HEK293 (cell line): Measurements from ENCODE around the gene ACVR1.

Source experiments
- CTCF ChIA-PET: fragments of 350-600 bp; formaldehyde crosslinking; extraction: SDS; loops from one replicate; lab custom pipeline; 2021; ENCODE audit warnings: antibody characterized with exemption; lab: Yijun Ruan, JAX
- POLR2A ChIA-PET: fragments of 300-600 bp; formaldehyde crosslinking; extraction: SDS; loops from one replicate; lab custom pipeline; 2020; ENCODE audit warnings: antibody characterized with exemption, inconsistent platforms; lab: Yijun Ruan, JAX
- H3K27ac ChIP-seq: fragments of 200-500 bp; sonication (Bioruptor generic); 2 replicates; pipeline ENCODE4 v1.5.1; 2014; ENCODE audit warnings: low read depth, low read length, control low read depth, inconsistent platforms; ENCODE audit errors: extremely low read depth
- H3K36me3 ChIP-seq, 2 experiments: fragments of 200-500 bp in 1 of 2; sonication (Bioruptor generic) in 1 of 2; 1 replicate in 1 of 2; 2 replicates in 1 of 2; pipeline ENCODE4 v1.5.1; 2014 to 2017; ENCODE audit warnings: inconsistent platforms in 2 of 2, low read length in 2 of 2; ENCODE audit not compliant: control insufficient read depth in 2 of 2, insufficient read depth in 1 of 2
- H3K4me1 ChIP-seq: fragments of 200-500 bp; sonication (Bioruptor generic); 2 replicates; pipeline ENCODE4 v1.5.1; 2014; ENCODE audit warnings: mild to moderate bottlenecking, low read length, inconsistent platforms; ENCODE audit not compliant: control insufficient read depth, insufficient read depth
- H3K4me3 ChIP-seq: 2 replicates; pipeline ENCODE4 v1.5.1; 2011; ENCODE audit warnings: low read depth, mild to moderate bottlenecking, control low read depth, low read length, moderate library complexity
- H3K9me3 ChIP-seq: fragments of 200-500 bp; sonication (Bioruptor generic); 2 replicates; pipeline ENCODE4 v1.5.1; 2014; ENCODE audit warnings: low read depth, low read length, inconsistent platforms; ENCODE audit not compliant: control insufficient read depth, insufficient read depth
- ELK4 ChIP-seq: IDR thresholded peaks from 2 replicates; pipeline ENCODE4 v1.6.1; 2011; ENCODE audit warnings: mild to moderate bottlenecking, low read depth, low read length, borderline replicate concordance
- HOXC10 ChIP-seq: sonication (generic); formaldehyde crosslinking; IDR thresholded peaks from 2 replicates; pipeline ENCODE4 v1.8.1; 2023; ENCODE audit warnings: mild to moderate bottlenecking, missing genetic modification reagents
- IKZF3 ChIP-seq: fragments of 450-650 bp; IDR thresholded peaks from 2 replicates; pipeline ENCODE4 v1.5.0; 2018; ENCODE audit warnings: missing biosample characterization, mild to moderate bottlenecking, missing genetic modification characterization, moderate library complexity
- KLF1 ChIP-seq: fragments of 450-650 bp; formaldehyde crosslinking; IDR thresholded peaks from 2 replicates; pipeline ENCODE4 v1.5.1; 2016; ENCODE audit warnings: missing biosample characterization, missing genetic modification characterization
- TRIM28 ChIP-seq: IDR thresholded peaks from 2 replicates; pipeline ENCODE4 v1.6.1; 2011; ENCODE audit warnings: low read length, control low read depth, borderline replicate concordance
- YY1 ChIP-seq: fragments of 450-650 bp; formaldehyde crosslinking; IDR thresholded peaks from 2 replicates; pipeline ENCODE4 v1.5.1; 2018; ENCODE audit warnings: missing biosample characterization, missing genetic modification characterization
- ZBTB48 ChIP-seq: fragments of 450-650 bp; formaldehyde crosslinking; IDR thresholded peaks from 2 replicates; pipeline ENCODE4 v1.5.1; 2016; ENCODE audit warnings: missing biosample characterization, missing genetic modification characterization
- ZFP41 ChIP-seq: fragments of 450-650 bp; formaldehyde crosslinking; IDR thresholded peaks from 2 replicates; pipeline ENCODE4 v1.5.1; 2016; ENCODE audit warnings: missing biosample characterization, missing genetic modification characterization, borderline replicate concordance
- ZNF10 ChIP-seq: fragments of 450-650 bp; formaldehyde crosslinking; IDR thresholded peaks from 2 replicates; pipeline ENCODE4 v1.5.1; 2017; ENCODE audit warnings: missing biosample characterization, missing genetic modification characterization
- ZNF146 ChIP-seq: fragments of 450-650 bp; formaldehyde crosslinking; IDR thresholded peaks from 2 replicates; pipeline ENCODE4 v1.5.1; 2016; ENCODE audit warnings: missing biosample characterization, missing genetic modification characterization
- ZNF184 ChIP-seq: fragments of 450-650 bp; IDR thresholded peaks from 2 replicates; pipeline ENCODE4 v1.5.1; 2018; ENCODE audit warnings: missing biosample characterization, mild to moderate bottlenecking, missing genetic modification characterization
- ZNF23 ChIP-seq: fragments of 450-650 bp; formaldehyde crosslinking; IDR thresholded peaks from 2 replicates; pipeline ENCODE4 v1.5.1; 2016; ENCODE audit warnings: missing biosample characterization, missing genetic modification characterization, borderline replicate concordance
- ZNF366 ChIP-seq: fragments of 450-650 bp; formaldehyde crosslinking; conservative IDR thresholded peaks from 2 replicates; pipeline ENCODE4 v1.5.1; 2016; ENCODE audit warnings: missing biosample characterization, missing genetic modification characterization
- ZNF510 ChIP-seq: fragments of 450-650 bp; formaldehyde crosslinking; IDR thresholded peaks from 2 replicates; pipeline ENCODE4 v1.5.1; 2018; ENCODE audit warnings: mild to moderate bottlenecking, missing genetic modification characterization, missing biosample characterization; ENCODE audit not compliant: insufficient replicate concordance
- ZNF549 ChIP-seq: fragments of 450-650 bp; IDR thresholded peaks from 2 replicates; pipeline ENCODE4 v1.5.1; 2018; ENCODE audit warnings: missing biosample characterization, missing genetic modification characterization, mild to moderate bottlenecking, inconsistent platforms, moderate library complexity
- ZNF621 ChIP-seq: fragments of 450-650 bp; formaldehyde crosslinking; IDR thresholded peaks from 2 replicates; pipeline ENCODE4 v1.5.1; 2017; ENCODE audit warnings: missing biosample characterization, missing genetic modification characterization
- ZNF624 ChIP-seq: fragments of 450-650 bp; formaldehyde crosslinking; IDR thresholded peaks from 2 replicates; pipeline ENCODE4 v1.5.1; 2017; ENCODE audit warnings: missing biosample characterization, missing genetic modification characterization
- ZNF701 ChIP-seq: fragments of 450-650 bp; formaldehyde crosslinking; IDR thresholded peaks from 2 replicates; pipeline ENCODE4 v1.5.1; 2016; ENCODE audit warnings: missing biosample characterization, missing genetic modification characterization
- ZSCAN5A ChIP-seq: fragments of 450-650 bp; formaldehyde crosslinking; IDR thresholded peaks from 2 replicates; pipeline ENCODE4 v1.5.1; 2016; ENCODE audit warnings: missing biosample characterization, missing genetic modification characterization
- TF ChIP-seq, protein P1 (sequence below): fragments of 450-650 bp; formaldehyde crosslinking; IDR thresholded peaks from 2 replicates; pipeline ENCODE4 v1.5.1; 2016; ENCODE audit warnings: missing biosample characterization, missing genetic modification characterization
- TF ChIP-seq, protein P2 (sequence below): fragments of 450-650 bp; formaldehyde crosslinking; IDR thresholded peaks from 2 replicates; pipeline ENCODE4 v1.5.1; 2016; ENCODE audit warnings: missing biosample characterization, missing genetic modification characterization
- TF ChIP-seq, protein P3 (sequence below): fragments of 450-650 bp; formaldehyde crosslinking; IDR thresholded peaks from 2 replicates; pipeline ENCODE4 v1.5.1; 2016; ENCODE audit warnings: missing biosample characterization, missing genetic modification characterization

Gene ACVR1

GRCh38 chr2:157819761-157820160 is 56.4 kb downstream of the ACVR1 start (continued):
- TF ChIP-seq, protein P1, sequence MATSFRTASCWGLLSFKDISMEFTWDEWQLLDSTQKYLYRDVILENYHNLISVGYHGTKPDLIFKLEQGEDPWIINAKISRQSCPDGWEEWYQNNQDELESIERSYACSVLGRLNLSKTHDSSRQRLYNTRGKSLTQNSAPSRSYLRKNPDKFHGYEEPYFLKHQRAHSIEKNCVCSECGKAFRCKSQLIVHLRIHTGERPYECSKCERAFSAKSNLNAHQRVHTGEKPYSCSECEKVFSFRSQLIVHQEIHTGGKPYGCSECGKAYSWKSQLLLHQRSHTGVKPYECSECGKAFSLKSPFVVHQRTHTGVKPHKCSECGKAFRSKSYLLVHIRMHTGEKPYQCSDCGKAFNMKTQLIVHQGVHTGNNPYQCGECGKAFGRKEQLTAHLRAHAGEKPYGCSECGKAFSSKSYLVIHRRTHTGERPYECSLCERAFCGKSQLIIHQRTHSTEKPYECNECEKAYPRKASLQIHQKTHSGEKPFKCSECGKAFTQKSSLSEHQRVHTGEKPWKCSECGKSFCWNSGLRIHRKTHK, result no peak
- TF ChIP-seq ZNF146 (tag by site-specific recombination) (no peak), ZNF23 (tag by site-specific recombination) (no peak)

DNA sequence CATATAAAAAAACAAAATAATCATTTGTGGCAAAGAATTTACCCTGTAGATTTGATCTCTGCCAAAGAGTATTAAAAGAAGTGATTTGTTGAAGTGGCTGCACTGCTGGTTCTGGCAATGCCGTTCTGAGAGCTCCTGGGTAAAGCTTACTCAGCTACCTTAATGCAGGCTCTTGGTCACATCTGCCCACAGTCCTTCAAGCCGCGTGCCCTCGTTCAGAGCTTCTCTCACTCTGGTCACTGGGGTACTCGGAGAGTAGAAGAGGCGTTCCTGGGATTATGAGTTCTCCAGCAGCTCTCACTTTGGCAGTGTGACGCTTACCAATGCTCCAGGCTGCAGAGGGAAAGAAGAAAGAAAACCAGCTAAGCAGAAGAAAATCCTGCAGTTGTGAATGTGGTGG is 57.9 kb downstream of the ACVR1 start:
- Histone ChIP-seq H3K36me3 (peaks cover 4 to 11% of the 10 kb centered on the region in 2 experiments; a peak in 2 of 3 replicates), H3K4me1 (no peaks in the 10 kb centered on the region), H3K9me3 (no peaks in the 10 kb centered on the region), H3K27ac (no peak overlapping the region), H3K4me3 (no peak overlapping the region)
- TF ChIP-seq ZNF23 (tag by site-specific recombination) (no peak), ZNF701 (tag by site-specific recombination) (no peak), HOXC10 (CRISPR knock-in tag) (no peak), ZSCAN5A (tag by site-specific recombination) (no peak), ZNF184 (no peak), ZFP41 (tag by site-specific recombination) (no peak), ZNF510 (tag by site-specific recombination) (no peak), ZNF549 (tag by site-specific recombination) (no peak), ZNF10 (tag by site-specific recombination) (no peak), ZNF366 (tag by site-specific recombination) (no peak), ZBTB48 (tag by site-specific recombination) (no peak), KLF1 (tag by site-specific recombination) (no peak), TRIM28 (no peak), IKZF3 (tag by site-specific recombination) (no peak), ZNF624 (tag by site-specific recombination) (no peak), YY1 (tag by site-specific recombination) (no peak), ELK4 (no peak), ZNF621 (tag by site-specific recombination) (no peak)
- TF ChIP-seq, protein P2, sequence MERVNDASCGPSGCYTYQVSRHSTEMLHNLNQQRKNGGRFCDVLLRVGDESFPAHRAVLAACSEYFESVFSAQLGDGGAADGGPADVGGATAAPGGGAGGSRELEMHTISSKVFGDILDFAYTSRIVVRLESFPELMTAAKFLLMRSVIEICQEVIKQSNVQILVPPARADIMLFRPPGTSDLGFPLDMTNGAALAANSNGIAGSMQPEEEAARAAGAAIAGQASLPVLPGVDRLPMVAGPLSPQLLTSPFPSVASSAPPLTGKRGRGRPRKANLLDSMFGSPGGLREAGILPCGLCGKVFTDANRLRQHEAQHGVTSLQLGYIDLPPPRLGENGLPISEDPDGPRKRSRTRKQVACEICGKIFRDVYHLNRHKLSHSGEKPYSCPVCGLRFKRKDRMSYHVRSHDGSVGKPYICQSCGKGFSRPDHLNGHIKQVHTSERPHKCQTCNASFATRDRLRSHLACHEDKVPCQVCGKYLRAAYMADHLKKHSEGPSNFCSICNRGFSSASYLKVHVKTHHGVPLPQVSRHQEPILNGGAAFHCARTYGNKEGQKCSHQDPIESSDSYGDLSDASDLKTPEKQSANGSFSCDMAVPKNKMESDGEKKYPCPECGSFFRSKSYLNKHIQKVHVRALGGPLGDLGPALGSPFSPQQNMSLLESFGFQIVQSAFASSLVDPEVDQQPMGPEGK (tag by site-specific recombination), result no peak
- TF ChIP-seq, protein P3, sequence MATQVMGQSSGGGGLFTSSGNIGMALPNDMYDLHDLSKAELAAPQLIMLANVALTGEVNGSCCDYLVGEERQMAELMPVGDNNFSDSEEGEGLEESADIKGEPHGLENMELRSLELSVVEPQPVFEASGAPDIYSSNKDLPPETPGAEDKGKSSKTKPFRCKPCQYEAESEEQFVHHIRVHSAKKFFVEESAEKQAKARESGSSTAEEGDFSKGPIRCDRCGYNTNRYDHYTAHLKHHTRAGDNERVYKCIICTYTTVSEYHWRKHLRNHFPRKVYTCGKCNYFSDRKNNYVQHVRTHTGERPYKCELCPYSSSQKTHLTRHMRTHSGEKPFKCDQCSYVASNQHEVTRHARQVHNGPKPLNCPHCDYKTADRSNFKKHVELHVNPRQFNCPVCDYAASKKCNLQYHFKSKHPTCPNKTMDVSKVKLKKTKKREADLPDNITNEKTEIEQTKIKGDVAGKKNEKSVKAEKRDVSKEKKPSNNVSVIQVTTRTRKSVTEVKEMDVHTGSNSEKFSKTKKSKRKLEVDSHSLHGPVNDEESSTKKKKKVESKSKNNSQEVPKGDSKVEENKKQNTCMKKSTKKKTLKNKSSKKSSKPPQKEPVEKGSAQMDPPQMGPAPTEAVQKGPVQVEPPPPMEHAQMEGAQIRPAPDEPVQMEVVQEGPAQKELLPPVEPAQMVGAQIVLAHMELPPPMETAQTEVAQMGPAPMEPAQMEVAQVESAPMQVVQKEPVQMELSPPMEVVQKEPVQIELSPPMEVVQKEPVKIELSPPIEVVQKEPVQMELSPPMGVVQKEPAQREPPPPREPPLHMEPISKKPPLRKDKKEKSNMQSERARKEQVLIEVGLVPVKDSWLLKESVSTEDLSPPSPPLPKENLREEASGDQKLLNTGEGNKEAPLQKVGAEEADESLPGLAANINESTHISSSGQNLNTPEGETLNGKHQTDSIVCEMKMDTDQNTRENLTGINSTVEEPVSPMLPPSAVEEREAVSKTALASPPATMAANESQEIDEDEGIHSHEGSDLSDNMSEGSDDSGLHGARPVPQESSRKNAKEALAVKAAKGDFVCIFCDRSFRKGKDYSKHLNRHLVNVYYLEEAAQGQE (tag by site-specific recombination), result no peak
- ChIA-PET POLR2A (no interaction called here), CTCF (no interaction called here)
